Peyer's patch (tissue), 4 donors: ENCODE measurements around the gene FAM53A. TPM values are rescaled to one million over a fixed set of nuclear protein-coding genes. Genes with fewer than 3 reads are reported as not detected.
"Not testable (repeated sequence)": the region's sequence is repeated elsewhere in the genome, so short reads cannot be mapped to it uniquely, and the experiment has no call there.

Experiments
- DNase-seq, 3 donors: peaks; one replicate each; pipeline ENCODE4 v3.0.0-alpha.2; 2017 to 2019
- H3K27ac ChIP-seq, 4 donors: fragments of 200-600 bp; sonication (generic); one replicate each; pipeline ENCODE4 v1.5.1; 2016 to 2019
- H3K27me3 ChIP-seq, 2 donors: fragments of 200-600 bp; sonication (generic); one replicate each; pipeline ENCODE4 v1.5.1; 2019
- H3K36me3 ChIP-seq, 3 donors: fragments of 200-600 bp; sonication (generic); one replicate each; pipeline ENCODE4 v1.5.1; 2016 to 2019
- H3K4me1 ChIP-seq, 4 donors: fragments of 200-600 bp; sonication (generic); one replicate each; pipeline ENCODE4 v1.5.1; 2016 to 2019
- H3K4me3 ChIP-seq, 4 donors: fragments of 200-600 bp; sonication (generic); 1 replicate in 3 of 4; 2 replicates in 1 of 4; pipeline ENCODE4 v1.5.1; 2016 to 2019; ENCODE audit warnings: mild to moderate bottlenecking in 1 of 4
- H3K9me3 ChIP-seq, 4 donors: fragments of 200-600 bp; sonication (generic); one replicate each; pipeline ENCODE4 v1.5.1; 2016 to 2019; ENCODE audit warnings: mild to moderate bottlenecking in 1 of 4
- CTCF ChIP-seq, 6 experiments: fragments of 450-650 bp in 4 of 6; fragments of 200-600 bp in 2 of 6; sonication (generic) in 1 of 6; IDR thresholded peaks; one replicate each; pipeline ENCODE4 v1.5.1; 2017 to 2019; ENCODE audit warnings: antibody characterized with exemption in 6 of 6, mild to moderate bottlenecking in 3 of 6, moderate library complexity in 1 of 6
- POLR2A ChIP-seq, 2 donors: fragments of 450-650 bp; IDR thresholded peaks; one replicate each; pipeline ENCODE4 v1.5.1; 2017; ENCODE audit warnings: antibody characterized with exemption in 2 of 2, mild to moderate bottlenecking in 2 of 2, moderate library complexity in 2 of 2
- total RNA-seq, 4 donors: library from RNA; depleted of rRNA; stranded (reverse); fragments of >200 nt; gene quantifications; one replicate each; pipeline ENCODE4 v1.1.0, GENCODE V29; 2016

The FAM53A gene
- total RNA-seq, 4 donors from 2014 or later: 1.5 to 8.3 (median 1.8) TPM; not detected in 1

GRCh38 chr4:1641671-1642070 lies 42.4 kb downstream of the FAM53A start:
- H3K36me3 ChIP-seq: no peaks in the 10 kb centered on the region
- TF ChIP-seq CTCF (IDR thresholded peaks at IDR 0.05): no peak
- no peak for TF ChIP-seq POLR2A (IDR thresholded peaks at IDR 0.05)
- H3K27me3 ChIP-seq: no peaks in the 10 kb centered on the region
- H3K9me3 ChIP-seq: no peaks in the 10 kb centered on the region
- H3K27ac ChIP-seq: no peak overlapping the region
- DNase-seq: no peak
- H3K4me3 ChIP-seq: no peak overlapping the region
- H3K4me1 ChIP-seq: no peaks in the 10 kb centered on the region

- not testable (repeated sequence) for H3K4me3 ChIP-seq, H3K27ac ChIP-seq, H3K36me3 ChIP-seq, H3K4me1 ChIP-seq, H3K27me3 ChIP-seq, H3K9me3 ChIP-seq, DNase-seq
Observed at GRCh38 chr4:1640716-1641503, 43.2 kb downstream of the FAM53A start.

GRCh38 chr4:1640190-1640589 lies 43.9 kb downstream of the FAM53A start:
- TF ChIP-seq CTCF (IDR thresholded peaks at IDR 0.05) (no peak), POLR2A (IDR thresholded peaks at IDR 0.05) (no peak)
- no peak for DNase-seq

GRCh38 chr4:1639299-1639868 lies 44.7 kb downstream of the FAM53A start:
- DNase-seq: no peak

More at GRCh38 chr4:1640190-1640589, 43.9 kb downstream of the FAM53A start:
- H3K36me3 ChIP-seq: no peaks in the 10 kb centered on the region
- H3K27ac ChIP-seq: no peak overlapping the region
- no peak overlapping the region for H3K4me3 ChIP-seq
- no peaks in the 10 kb centered on the region for H3K4me1 ChIP-seq
- H3K27me3 ChIP-seq: no peaks in the 10 kb centered on the region
- no peaks in the 10 kb centered on the region for H3K9me3 ChIP-seq

GRCh38 chr4:1638873-1639272 lies 45.2 kb downstream of the FAM53A start:
- no peaks in the 10 kb centered on the region for H3K4me1 ChIP-seq
- no peak for TF ChIP-seq CTCF (IDR thresholded peaks at IDR 0.05)
- TF ChIP-seq POLR2A (IDR thresholded peaks at IDR 0.05): no peak
- no peaks in the 10 kb centered on the region for H3K36me3 ChIP-seq
- H3K9me3 ChIP-seq: no peaks in the 10 kb centered on the region
- no peak for DNase-seq
- H3K4me3 ChIP-seq: no peak overlapping the region
- H3K27ac ChIP-seq: no peak overlapping the region
- no peaks in the 10 kb centered on the region for H3K27me3 ChIP-seq

More at GRCh38 chr4:1639299-1639868, 44.7 kb downstream of the FAM53A start:
- H3K4me1 ChIP-seq: no peaks in the 10 kb centered on the region
- no peaks in the 10 kb centered on the region for H3K9me3 ChIP-seq
- H3K27ac ChIP-seq: no peak overlapping the region
- H3K4me3 ChIP-seq: no peak overlapping the region
- TF ChIP-seq CTCF (IDR thresholded peaks at IDR 0.05) (no peak), POLR2A (IDR thresholded peaks at IDR 0.05) (no peak)
- no peaks in the 10 kb centered on the region for H3K36me3 ChIP-seq
- no peaks in the 10 kb centered on the region for H3K27me3 ChIP-seq

GRCh38 chr4:1638272-1638598 lies 45.9 kb downstream of the FAM53A start:
- Histone ChIP-seq H3K4me1 (no peaks in the 10 kb centered on the region), H3K27me3 (no peaks in the 10 kb centered on the region), H3K4me3 (no peak overlapping the region), H3K27ac (no peak overlapping the region), H3K36me3 (no peaks in the 10 kb centered on the region), H3K9me3 (no peaks in the 10 kb centered on the region)
- DNase-seq: no peak
- no peak for TF ChIP-seq CTCF (IDR thresholded peaks at IDR 0.05)
- TF ChIP-seq POLR2A (IDR thresholded peaks at IDR 0.05): no peak
